Middle frontal gyrus (tissue), 1 donor: ENCODE results near the gene MYO7A.
A peak's percentile ranks its signal among the peaks of the same experiment; 100 is the strongest.

Source experiments
- DNase-seq: peaks from one replicate; pipeline ENCODE4 v3.0.0-alpha.2; 2015; ENCODE audit warnings: low spot score; ENCODE audit errors: extremely low spot score

MYO7A gene

GRCh38 chr11:77163271-77163670 is 35.2 kb downstream of the MYO7A start:
- DNase-seq = no peak

- no peak for DNase-seq
Observed at GRCh38 chr11:77165066-77165465, 37.0 kb downstream of the MYO7A start.

- no peak for DNase-seq
Observed at GRCh38 chr11:77166021-77166420, 38.0 kb downstream of the MYO7A start.

- DNase-seq = no peak
Observed at GRCh38 chr11:77167111-77167626, 39.1 kb downstream of the MYO7A start.

- no peak for DNase-seq
Observed at GRCh38 chr11:77167791-77168190, 39.7 kb downstream of the MYO7A start.

GRCh38 chr11:77170107-77170506 is 42.1 kb downstream of the MYO7A start:
- no peak for DNase-seq

GRCh38 chr11:77171254-77171653 is 43.2 kb downstream of the MYO7A start:
- DNase-seq = no peak

- DNase-seq = no peak
Observed at GRCh38 chr11:77171885-77172665, 44.0 kb downstream of the MYO7A start.

GRCh38 chr11:77172666-77172982 is 44.6 kb downstream of the MYO7A start:
- no peak for DNase-seq

- no peak for DNase-seq
Observed at GRCh38 chr11:77173494-77173893, 45.4 kb downstream of the MYO7A start.

GRCh38 chr11:77174559-77174958 is 46.5 kb downstream of the MYO7A start:
- DNase-seq = no peak

GRCh38 chr11:77175021-77175842 is 47.2 kb downstream of the MYO7A start:
- no peak for DNase-seq

- DNase-seq = no peak
Observed at GRCh38 chr11:77175869-77176539, 48.0 kb downstream of the MYO7A start.

GRCh38 chr11:77176996-77177395 is 49.0 kb downstream of the MYO7A start:
- no peak for DNase-seq

- no peak for DNase-seq
Observed at GRCh38 chr11:77178150-77178549, 50.1 kb downstream of the MYO7A start.

GRCh38 chr11:77179048-77179447 is 51.0 kb downstream of the MYO7A start:
- peak; percentile 13 for DNase-seq

- no peak for DNase-seq
Observed at GRCh38 chr11:77179681-77180080, 51.6 kb downstream of the MYO7A start.

GRCh38 chr11:77180346-77180745 is 52.3 kb downstream of the MYO7A start:
- DNase-seq = no peak

- DNase-seq = no peak
Observed at GRCh38 chr11:77181226-77181625, 53.2 kb downstream of the MYO7A start.

GRCh38 chr11:77181799-77182541 is 53.9 kb downstream of the MYO7A start:
- no peak for DNase-seq
